ENCODE measurements around the gene DENND5B. TPM values are rescaled to one million over a fixed set of nuclear protein-coding genes. Genes with fewer than 3 reads are reported as not detected.

DENND5B gene
- total and polyA plus RNA-seq, 10 of the 15 experiments (the other 5 are each of a cell fraction or from before 2014, with no cell fraction given) = 0.39 to 32.5 (median 20.6) TPM

GRCh38 chr12:31599053-31599452 lies 8.1 kb upstream of the DENND5B start:
- Histone ChIP-seq H4K20me1 (ENCODE audit: control insufficient read depth, insufficient read depth) (no peaks in the 10 kb centered on the region), H3K36me3 (ENCODE audit: control insufficient read depth in 2 of 2, insufficient read depth in 2 of 2, low read length in 1 of 2) (no peaks in the 10 kb centered on the region), H3K9me3 (replicated peaks; ENCODE audit: control insufficient read depth, insufficient read depth, low read length) (no peaks in the 10 kb centered on the region; the same call in 2 of the 3 replicates), H3K79me2 (ENCODE audit: control insufficient read depth, insufficient read depth, low read length) (no peaks in the 10 kb centered on the region), H3K4me1 (ENCODE audit: control insufficient read depth, insufficient read depth, low read length) (peaks cover 35% of the 10 kb centered on the region), H2AFZ (ENCODE audit: control insufficient read depth, low read depth, low read length) (peak overlapping the region; percentile 22; the same call in 1 of the 2 replicates), H3K4me3 (peak overlapping the region; percentile 37; the same call in 1 of the 2 replicates), H3K27ac (ENCODE audit: control insufficient read depth, insufficient read depth) (peak overlapping the region; percentile 63), H3K27me3 (replicated peaks in 1 of 2; ENCODE audit: control insufficient read depth in 2 of 2, insufficient read depth in 2 of 2, low read length in 1 of 2) (no peaks in the 10 kb centered on the region), H3K4me2 (ENCODE audit: control insufficient read depth, insufficient read depth) (peak overlapping the region; percentile 80), H3K9ac (ENCODE audit: control insufficient read depth, insufficient read depth, low read length) (no peak overlapping the region)
- peak; percentile 54; the same call in 1 of the 2 replicates for TF ChIP-seq MTA2 (IDR thresholded peaks at IDR 0.05; ENCODE audit: low read depth)
- no peak for TF ChIP-seq ZNF384 (IDR thresholded peaks at IDR 0.05; ENCODE audit: borderline replicate concordance, low read depth, low read length)
- TF ChIP-seq NFIC (IDR thresholded peaks at IDR 0.05; ENCODE audit: low read depth, low read length) = peak; percentile 57
- TF ChIP-seq IKZF2 (IDR thresholded peaks at IDR 0.05) = peak; percentile 4 to 42; a peak in 1 of 4 replicates
- no peak for TF ChIP-seq SIN3A (IDR thresholded peaks at IDR 0.05; ENCODE audit: low read depth, low read length)
- TF ChIP-seq NR2F1 (conservative IDR thresholded peaks at IDR 0.05) = no peak
- no peak for TF ChIP-seq NFXL1 (IDR thresholded peaks at IDR 0.05; ENCODE audit: borderline replicate concordance)
- TF ChIP-seq SMAD5 (IDR thresholded peaks at IDR 0.05; ENCODE audit: low read depth) = no peak
- TF ChIP-seq ZNF592 (IDR thresholded peaks at IDR 0.05) = no peak
- TF ChIP-seq LARP7 (IDR thresholded peaks at IDR 0.05) = no peak
- TF ChIP-seq RUNX3 (IDR thresholded peaks at IDR 0.05; ENCODE audit: low read length) = peak; percentile 71
- TF ChIP-seq RELB (IDR thresholded peaks at IDR 0.05; ENCODE audit: low read depth) = no peak
- peak; percentile 87; the same call in 1 of the 2 replicates for TF ChIP-seq PAX5 (IDR thresholded peaks at IDR 0.05; ENCODE audit: borderline replicate concordance, low read depth, low read length)
- no peak for TF ChIP-seq EGR1 (IDR thresholded peaks at IDR 0.05; ENCODE audit: borderline replicate concordance in 1 of 2, low read depth in 2 of 2, low read length in 2 of 2)
- TF ChIP-seq RELA (IDR thresholded peaks at IDR 0.05; ENCODE audit: borderline replicate concordance, partially characterized antibody) = no peak
- peak; percentile 60; the same call in 1 of the 2 replicates for TF ChIP-seq SPI1 (IDR thresholded peaks at IDR 0.05; ENCODE audit: borderline replicate concordance, insufficient read depth, low read depth, low read length)
- ChIA-PET CTCF (interaction anchor here (1.2 kb wide), 1 partner anchor 196 kb away, joined by 5 read pairs; no protein-coding TSS in a partner anchor), RAD21 (ENCODE audit: unreplicated experiment) (no interaction called here), POLR2A (no interaction called here), SMC1A (ENCODE audit: uncharacterized antibody, unreplicated experiment) (interaction anchor here (0.9 to 1.5 kb wide), 2 partner anchors 37 to 196 kb away, joined by 3 to 5 read pairs; no protein-coding TSS in a partner anchor)
- in situ Hi-C loops (cut with MboI) (no loop called here), intact Hi-C loops (cut with micrococcal nuclease; ENCODE audit: unreplicated experiment) (loop anchor here (1.0 kb wide), 1 partner anchor 37 kb away; no protein-coding TSS in a partner anchor)
- peak; percentile 88 for FAIRE-seq
- ATAC-seq = peak; percentile 76
- DNase-seq (ENCODE audit: low read depth, low spot score) = peak; percentile 60
- WGBS (ENCODE audit: insufficient coverage, insufficient replicate concordance, low lambda C conversion rate, missing lambda C conversion rate) = 0% methylated on average over 4 of the region's 4 CpGs
- BruUV-seq (replicated peaks) = no TSS peak

Measured in GM12878 (cell line).